NCI-H2029 (cell line): Measurements from ENCODE around the gene CEP170B.
"Not testable (repeated sequence)": the region's sequence is repeated elsewhere in the genome, so short reads cannot be mapped to it uniquely, and the experiment has no call there.

ENCODE experiments used
- DNase-seq: peaks from one replicate; lab custom pipeline; 2025; lab: John Stamatoyannopoulos, UW

Gene CEP170B

DNA sequence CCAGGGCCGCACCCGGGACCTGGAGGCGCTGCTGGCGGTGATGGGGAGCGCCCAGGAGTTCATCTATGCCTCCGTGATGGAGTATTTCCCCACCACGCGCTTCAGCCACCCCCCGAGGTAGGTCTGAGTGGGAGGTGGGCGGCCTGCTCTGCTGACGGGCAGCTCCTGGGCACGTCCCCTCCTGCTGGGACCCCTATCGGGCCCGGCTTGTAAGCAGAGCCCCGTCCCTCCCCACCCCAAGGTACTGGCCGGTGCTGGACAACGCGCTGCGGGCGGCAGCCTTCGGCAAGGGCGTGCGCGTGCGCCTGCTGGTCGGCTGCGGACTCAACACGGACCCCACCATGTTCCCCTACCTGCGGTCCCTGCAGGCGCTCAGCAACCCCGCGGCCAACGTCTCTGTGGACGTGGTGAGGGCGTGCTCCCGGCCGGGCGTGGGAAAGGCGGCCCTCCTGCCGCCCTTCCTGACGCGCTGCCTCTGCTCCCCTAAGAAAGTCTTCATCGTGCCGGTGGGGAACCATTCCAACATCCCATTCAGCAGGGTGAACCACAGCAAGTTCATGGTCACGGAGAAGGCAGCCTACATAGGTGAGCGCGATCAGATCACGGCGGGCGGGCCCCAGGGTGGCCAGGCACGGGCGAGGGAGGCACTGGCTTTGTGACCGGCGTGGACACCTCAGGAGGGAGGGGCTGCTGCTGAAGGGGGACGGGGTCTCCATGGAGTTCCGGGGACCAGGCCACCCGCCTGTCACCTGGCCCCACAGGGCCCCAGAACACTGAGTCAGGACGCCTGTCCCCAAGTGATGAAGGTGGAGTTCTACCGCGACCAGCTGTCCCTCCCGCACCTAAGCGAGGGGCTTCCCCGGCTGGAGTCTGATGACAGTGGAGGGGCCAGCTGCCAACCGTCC lies 67.0 kb downstream of the CEP170B start:
- DNase-seq, result no peak

DNA sequence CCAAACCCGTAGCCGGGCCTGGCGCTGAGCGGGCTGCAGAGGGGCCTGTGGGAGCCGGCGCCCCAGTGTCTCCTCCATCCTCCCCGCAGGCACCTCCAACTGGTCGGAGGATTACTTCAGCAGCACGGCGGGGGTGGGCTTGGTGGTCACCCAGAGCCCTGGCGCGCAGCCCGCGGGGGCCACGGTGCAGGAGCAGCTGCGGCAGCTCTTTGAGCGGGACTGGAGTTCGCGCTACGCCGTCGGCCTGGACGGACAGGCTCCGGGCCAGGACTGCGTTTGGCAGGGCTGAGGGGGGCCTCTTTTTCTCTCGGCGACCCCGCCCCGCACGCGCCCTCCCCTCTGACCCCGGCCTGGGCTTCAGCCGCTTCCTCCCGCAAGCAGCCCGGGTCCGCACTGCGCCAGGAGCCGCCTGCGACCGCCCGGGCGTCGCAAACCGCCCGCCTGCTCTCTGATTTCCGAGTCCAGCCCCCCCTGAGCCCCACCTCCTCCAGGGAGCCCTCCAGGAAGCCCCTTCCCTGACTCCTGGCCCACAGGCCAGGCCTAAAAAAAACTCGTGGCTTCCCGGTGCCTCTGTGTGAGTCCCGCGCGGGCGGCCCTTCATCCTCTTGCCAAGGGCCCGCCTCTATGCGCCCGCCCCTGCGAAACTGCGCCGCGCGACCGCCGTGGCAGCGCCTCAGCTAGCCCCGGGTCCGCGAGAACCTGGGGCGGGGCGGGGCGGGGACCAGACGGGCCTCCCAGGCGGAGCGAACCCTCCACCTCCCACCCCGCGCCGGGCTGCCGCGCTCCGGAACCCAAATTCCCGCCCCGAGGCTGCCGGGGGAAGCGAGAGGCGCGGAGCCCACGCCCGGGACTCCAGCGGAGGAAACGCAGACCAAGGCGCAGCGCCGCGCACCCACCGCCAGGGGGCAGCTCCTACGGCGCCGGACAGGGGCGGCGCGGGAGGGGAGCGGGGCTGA lies 67.9 kb downstream of the CEP170B start:
- no peak for DNase-seq

DNA sequence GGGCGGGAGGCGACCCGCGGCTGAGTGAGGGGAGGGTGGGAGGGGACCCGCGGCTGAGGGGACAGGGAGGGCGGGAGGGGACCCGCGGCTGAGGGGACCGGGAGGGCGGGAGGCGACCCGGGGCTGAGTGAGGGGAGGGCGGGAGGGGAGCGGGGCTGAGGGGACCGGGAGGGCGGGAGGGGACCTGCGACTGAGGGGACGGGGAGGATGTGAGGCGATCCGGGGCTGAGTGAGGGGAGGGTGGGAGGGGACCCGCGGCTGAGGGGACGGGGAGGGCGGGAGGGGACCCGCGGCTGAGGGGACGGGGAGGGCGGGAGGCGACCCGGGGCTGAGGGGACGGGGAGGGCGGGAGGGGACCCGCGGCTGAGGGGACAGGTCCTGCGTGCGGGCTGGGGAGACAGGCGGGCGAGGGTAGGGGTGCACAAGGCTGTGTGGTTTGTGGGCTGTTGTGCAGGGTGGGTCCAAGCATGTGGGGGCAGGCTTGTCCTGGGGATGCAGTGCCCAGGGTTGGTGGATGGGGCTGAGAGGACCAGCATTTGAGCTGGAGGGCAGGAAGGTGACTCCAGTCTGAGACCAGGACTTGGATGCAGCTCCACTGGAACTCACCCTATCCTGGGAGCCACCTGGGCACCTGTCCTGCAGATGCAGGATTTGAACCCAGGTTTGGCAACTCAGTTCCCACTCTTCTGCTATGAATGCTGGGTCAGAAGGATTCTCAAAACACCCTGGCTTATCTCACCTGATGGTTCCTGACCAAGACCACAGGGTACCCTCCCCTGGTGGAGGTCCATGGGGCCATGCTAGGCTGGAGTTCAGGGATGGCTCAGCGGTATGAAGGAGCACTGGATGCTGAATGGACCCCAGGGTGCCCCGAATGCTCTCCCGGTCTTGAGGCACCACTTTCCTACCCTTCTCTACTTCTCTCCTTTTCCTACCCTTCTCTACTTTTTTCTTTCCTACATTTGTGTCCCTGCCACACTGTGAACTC lies 69.0 kb downstream of the CEP170B start:
- no peak for DNase-seq

DNA sequence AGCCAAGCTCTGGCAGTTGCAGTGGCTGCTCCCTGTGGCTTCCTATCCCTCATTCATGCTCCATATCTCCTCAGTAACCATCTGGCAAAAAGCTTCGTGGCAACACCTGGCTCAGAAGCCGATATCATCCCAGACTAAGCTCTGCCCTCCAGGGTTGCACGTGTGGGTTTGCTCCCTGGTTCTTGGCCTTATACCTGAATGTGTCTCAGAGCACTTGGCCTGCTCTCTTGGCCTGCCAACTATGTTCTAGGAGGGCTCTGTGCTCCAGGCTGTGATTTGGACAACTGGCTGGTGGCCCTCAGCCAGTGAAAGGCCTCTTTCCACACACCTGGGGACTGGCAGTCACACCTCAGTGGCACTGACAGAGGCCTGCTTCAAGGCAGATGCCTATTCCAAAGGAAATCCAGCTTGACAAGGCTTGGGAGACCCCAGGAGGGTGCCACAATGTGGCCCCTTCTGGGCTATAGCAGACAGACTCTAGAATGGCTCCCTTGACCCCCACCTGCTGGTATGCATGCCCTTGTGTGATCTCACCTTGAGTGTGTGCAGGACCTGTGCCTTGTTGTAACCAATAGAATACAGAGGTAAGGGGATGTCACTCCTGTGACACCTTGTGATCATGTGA lies 70.1 kb downstream of the CEP170B start:
- DNase-seq, result no peak

DNA sequence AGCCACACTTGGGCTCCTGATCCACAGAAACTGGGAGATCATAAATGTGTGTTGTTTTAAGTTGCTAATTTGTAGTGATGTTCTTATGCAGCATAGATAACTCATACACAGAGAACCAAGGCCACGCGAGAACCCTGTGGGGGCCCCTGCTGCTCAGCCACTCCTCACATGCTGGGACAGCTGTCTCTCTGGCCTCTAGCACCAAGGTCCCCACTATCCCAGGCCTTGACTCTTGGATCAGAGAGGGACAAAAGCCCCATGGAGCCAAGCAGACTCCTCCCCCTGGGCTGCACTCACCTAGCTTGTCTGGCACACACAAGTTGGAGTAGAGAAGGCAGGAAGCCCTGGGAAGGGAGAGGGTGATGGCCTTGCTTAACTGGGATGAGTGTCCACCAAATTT lies 70.9 kb downstream of the CEP170B start:
- DNase-seq, result no peak

DNA sequence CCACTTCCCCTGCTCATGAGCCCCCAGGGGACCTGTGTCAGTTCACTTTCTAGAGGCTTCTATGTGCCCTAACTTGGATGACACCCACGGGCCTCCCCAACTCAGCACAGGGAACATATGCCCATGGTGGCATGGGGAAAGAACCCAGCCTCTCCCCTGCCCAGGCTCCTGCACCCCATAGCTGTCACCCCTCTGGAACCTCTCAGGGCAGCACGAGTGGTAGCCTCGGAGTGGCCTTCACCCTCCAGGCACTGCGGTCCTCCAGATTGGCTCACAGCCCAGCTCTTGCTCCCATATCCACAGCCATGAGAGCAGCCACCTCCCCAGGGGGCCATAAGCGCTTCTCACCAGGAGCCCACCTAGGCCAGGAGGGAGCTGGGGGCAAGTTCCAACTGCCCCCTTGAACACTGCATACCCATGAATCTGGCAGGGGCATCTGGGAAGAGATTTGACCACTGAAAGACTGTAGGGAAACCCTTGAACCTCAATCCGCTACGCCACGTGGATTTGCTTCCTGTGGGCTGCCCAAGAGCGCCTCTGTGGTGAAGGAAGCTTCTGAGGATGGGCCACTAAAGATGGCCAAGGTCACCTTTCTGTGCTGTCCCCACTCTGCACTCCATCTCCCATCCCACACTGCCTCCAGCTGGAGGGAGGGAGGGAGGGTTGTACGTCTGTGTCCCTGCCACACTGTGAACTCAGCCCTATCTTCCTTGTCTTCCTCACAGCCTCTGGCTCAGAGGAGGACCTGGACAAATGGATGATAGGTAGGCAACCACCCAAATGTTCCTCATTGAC lies 71.5 kb downstream of the CEP170B start:
- DNase-seq, result no peak

DNA sequence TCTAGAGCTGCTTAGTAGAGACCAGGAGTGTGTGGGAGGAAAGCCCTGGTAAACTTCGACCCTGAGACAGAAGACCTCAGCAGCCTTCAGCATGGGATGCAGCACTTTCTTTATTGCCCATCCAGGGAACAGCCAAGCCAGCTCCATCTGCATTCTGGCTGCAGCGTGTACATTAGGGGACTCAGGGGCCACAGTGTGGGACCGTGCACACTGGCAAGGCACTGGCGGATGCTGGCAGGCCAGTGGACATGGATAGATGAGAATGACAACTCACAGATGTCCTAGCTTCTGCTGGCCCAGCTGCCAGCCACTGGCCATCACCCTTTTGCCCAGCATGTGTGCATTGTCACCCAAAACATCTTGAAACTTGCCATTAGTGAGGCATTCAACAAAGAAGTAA lies 72.1 kb downstream of the CEP170B start:
- DNase-seq, result no peak

DNA sequence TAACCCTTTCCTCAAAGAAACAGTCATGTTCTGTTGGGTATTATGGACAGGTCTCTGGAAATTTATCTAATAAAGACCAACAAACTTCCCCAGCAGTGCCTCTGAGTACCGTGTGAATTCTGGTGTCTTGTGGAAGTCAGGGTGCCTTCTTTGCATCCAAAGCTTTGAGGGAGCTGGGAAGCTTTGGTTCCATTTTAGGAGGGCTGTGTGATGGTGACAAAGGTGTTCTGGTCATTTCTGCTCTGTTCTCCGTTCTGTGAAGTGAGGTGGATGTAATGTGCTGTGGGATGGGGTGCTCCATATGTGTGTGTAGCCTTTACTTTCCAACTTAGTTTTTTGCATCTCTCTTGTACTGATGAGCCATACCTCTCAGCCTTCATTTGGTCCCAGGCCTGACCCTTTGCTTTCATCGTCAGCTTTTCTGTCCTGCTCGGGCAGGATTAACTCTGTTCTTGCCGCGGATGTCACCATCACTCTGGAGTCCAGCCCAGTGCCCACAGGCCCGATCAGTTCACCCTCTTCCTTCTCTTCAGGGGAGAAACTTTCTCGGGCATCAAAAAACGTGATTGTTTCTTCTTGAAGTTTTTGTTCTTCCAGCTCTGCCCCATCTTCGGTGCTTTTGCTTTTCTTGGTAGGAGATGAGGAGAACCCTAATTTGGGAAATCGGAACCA lies 72.8 kb downstream of the CEP170B start:
- no peak for DNase-seq

DNA sequence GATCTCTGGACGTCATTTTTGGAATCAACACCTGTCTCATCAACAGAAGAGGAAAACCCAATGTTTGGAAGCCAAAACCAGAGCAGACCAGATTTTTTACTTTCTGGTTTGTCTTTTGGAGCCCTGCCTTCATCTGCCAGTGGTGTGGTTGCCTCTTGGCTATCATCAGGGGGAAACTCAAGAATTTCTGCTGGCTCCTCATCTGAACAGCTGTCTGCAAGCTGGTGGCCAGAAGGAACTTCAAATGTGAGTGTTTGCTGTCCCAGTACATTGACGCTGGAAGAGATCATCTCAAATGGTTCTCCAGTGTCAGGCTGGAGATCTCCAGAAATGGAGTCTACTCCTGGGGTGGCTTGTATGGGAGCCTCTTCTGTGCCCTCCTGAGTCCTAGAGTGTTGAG lies 73.4 kb downstream of the CEP170B start:
- no peak for DNase-seq

DNA sequence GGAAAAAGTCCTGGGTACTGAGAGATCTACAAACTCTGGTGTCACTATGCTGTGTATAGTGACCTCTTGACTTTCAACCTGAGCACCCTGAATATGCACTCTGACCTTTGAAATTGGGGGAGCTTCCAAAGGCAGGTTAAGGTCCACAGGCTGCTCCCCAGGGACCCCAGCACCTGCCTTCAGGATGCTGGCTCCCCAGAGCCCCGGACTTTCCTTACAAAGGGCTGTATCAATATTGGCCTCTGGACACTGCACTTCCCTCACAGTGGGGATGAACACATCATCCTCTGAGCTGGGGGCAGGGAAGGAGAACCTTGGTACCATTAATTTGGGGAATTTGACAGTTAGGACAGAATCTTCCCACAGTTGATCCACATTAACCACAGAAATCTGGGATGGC lies 73.9 kb downstream of the CEP170B start:
- no peak for DNase-seq

DNA sequence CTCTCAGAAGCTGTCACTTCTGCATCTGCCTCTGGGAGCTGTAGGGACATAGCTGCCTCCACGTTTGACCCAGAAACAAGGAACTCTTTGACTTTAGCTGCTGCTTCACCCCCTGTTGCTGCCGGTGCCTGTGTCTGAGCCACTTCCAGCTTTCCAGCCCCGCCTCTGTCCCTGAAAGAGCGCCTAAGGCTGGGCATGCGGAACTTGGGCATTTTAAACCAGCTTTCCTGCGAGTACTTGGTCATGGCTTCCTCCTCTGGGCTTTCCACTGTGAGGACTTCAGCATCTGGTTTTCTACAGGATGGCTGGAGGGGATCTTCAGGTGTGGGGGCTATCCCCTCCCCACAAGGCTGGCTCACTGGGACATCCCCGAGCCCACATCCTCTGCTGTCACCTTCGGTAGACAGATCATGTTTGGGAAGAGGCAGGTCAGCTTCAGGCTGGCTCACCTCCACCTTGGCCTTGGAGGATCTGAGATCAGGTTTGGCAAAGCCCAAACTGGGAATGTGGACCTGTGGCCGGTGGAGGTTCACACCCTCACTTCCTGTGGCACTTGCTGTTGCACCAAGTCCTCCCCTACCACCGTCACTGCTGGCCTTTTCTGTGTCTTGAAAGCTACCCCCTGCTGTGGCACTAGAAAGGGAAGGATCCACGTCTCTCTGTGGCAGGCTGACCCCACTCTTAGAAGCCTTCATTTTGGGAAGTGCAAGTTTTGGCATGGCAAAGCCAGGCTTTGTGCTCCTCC lies 74.8 kb downstream of the CEP170B start:
- no peak for DNase-seq

DNA sequence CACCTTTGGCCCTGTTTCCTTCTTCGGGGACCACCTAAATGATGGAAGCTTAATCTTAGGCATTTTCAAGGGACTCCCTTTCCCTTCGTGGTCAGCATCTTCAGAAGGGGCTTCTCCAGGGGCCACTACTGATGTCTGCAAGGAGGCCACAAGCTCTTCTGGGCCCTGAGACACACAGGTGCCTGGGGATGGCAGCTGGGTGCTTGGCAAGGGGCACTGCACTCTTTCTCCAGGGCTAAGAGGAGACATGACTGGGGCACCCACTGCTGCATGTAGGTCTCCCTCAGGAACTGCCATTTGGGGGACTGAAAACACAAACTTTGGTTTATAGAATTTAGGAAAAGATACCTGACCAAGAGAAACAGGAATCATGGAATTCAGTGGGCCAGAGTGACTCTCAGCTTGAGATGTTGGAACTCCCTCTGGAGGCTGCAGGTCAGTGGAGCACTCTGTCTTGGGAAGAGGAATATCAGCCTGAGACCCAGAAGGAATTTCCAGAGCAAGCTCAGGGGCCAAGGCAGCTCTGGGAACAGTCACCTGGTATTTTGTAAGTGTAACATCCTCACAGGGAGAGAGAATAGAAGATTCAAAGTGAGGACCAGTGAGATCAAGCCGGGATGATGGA lies 75.6 kb downstream of the CEP170B start:
- DNase-seq, result no peak

DNA sequence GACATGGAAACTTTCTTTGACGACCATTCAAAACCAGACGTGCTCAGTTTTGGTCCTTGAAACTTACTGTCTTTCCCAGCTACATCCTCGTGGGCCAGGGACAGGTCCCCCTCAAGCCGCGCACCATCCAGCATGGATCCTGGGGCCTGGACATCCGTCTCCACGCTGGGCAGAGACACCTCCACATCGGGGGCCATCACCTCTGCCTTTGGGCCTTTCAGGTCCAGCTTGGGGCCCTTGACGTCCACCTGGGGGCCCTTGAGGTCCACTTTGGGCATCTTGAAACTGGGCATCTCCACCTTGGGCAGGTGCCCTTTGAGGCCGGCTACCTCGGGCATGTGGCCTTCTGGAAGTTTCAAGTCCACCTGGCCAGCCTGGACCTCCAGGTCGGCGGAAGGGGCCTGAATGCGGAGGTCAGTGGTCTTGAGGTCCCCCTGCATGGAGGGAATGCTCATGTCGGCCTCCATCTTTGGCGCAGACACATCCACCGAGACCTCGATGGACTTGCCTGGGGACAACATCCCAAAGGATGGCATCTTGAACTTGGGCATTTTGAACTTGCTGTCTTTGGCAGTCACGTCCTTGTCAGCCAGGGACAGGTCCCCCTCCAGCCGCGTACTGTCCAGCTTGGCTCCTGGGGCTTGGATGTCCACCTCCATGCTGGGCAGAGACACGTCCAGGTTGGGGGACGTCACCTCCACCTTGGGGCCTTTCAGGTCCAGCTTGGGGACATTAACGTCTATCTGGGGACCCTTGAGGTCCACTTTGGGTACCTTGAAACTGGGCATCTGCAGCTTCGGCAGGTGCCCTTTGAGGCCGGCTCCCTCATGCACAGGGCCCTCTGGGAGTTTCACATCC lies 76.7 kb downstream of the CEP170B start:
- no peak for DNase-seq

DNA sequence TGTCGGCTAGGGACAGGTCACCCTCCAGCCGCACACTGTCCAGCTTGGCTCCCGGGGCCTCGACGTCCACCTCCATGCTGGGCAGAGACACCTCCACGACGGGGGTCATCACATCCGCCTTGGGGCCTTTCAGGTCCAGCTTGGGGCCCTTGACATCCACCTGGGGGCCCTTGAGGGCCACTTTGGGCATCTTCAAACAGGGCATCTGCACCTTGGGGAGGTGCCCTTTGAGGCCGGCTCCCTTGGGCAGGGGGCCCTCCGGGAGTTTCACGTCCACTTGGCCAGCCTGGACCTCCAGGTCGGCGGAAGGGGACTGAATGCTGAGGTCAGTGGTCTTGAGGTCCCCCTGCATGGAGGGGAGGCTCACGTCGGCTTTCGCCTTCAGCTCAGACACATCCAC lies 77.5 kb downstream of the CEP170B start:
- DNase-seq, result no peak

DNA sequence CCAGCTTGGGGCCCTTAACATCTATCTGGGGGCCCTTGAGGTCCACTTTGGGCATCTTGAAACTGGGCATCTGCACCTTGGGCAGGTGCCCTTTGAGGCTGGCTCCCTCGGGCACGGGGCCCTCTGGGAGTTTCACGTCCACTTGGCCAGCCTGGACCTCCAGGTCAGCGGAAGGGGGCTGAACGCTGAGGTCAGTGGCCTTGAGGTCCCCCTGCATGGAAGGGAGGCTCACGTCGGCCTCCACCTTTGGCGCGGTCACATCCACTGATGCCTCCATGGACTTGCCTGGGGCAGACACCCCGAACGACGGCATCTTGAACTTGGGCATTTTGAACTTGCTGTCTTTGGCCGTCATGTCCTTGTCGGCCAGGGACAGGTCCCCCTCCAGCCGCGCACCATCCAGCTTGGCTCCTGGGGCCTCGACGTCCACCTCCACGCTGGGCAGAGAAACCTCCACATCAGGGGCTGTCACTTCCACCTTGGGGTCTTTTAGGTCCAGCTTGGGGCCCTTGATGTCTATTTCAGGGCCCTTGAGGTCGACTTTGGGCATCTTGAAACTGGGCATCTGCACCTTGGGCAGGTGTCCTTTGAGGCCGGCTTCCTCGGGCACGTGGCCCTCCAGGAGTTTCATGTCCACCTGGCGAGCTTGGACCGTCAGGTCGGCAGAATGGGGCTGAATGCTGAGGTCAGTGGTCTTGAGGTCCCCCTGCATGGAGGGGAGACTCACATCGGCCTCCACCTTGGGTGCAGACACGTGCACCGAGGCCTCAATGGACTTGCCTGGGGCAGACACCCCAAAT lies 78.3 kb downstream of the CEP170B start:
- not testable (repeated sequence) for DNase-seq

DNA sequence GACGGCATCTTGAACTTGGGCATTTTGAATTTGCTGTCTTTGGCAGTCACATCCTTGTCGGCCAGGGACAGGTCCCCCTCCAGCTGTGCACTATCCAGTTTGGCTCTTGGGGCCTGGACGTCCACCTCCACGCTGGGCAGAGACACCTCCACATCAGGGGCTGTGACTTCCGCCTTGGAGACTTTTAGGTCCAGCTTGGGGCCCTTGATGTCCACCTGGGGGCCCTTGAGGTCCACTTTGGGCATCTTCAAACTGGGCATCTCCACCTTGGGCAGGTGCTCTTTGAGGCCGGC lies 78.9 kb downstream of the CEP170B start:
- not testable (repeated sequence) for DNase-seq
